ENCODE measurements around the gene ZBTB20. TPM values are rescaled to one million over a fixed set of nuclear protein-coding genes. Genes with fewer than 3 reads are reported as not detected.

ZBTB20 gene
- total RNA-seq, 4 donors from 2014 or later, result 69.9 to 112 (median 80.8) TPM

DNA sequence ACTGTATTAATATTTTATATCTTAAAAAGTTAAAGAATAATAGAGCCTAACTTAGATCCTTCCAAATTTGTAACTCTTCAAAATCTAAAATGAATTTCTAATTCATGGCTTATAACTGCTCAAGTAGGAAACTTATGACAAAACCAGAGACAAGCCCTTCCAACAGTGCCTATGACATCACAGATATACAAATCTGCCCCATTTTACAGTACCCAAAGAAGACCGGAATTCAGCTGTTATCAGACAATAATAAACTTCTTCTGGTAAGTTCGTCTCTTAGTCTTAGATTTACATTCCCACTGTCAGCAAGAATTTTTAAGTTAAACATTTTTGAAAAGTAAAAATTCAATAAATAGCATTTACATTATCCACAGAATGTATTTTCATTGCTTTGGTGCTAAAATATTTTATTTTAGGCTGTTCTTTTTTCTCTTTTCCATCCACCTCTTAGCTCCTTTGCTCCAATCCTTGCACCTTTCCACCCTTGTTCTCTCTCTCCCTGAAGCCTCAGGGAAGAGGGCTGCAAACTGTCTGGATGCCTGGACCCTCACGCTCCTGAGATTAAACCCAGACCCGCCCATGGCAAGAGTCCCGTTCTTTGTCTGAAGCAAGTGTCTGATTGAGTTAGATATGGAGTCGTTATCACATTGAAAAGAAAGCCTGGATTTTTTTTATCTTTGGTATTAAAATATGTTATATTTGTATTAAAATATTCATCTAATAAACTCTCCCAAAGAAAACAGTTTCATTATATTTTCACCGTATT, 312.7 kb downstream of the ZBTB20 start:
- no peaks in the 10 kb centered on the region for H3K27me3 ChIP-seq
- 51% methylated on average over 7 of the region's 7 CpGs for WGBS
- H3K36me3 ChIP-seq, result no peaks in the 10 kb centered on the region
- no peak overlapping the region for H3K4me3 ChIP-seq
- no peaks in the 10 kb centered on the region for H3K9me3 ChIP-seq
- H3K27ac ChIP-seq (replicated peaks in 1 of 4), result no peak overlapping the region
- intact Hi-C loops (cut with DNase I), result no loop called here
- peaks cover 0 to 13% (median 4%) of the 10 kb centered on the region in 4 donors for H3K4me1 ChIP-seq
- TF ChIP-seq, protein P1, sequence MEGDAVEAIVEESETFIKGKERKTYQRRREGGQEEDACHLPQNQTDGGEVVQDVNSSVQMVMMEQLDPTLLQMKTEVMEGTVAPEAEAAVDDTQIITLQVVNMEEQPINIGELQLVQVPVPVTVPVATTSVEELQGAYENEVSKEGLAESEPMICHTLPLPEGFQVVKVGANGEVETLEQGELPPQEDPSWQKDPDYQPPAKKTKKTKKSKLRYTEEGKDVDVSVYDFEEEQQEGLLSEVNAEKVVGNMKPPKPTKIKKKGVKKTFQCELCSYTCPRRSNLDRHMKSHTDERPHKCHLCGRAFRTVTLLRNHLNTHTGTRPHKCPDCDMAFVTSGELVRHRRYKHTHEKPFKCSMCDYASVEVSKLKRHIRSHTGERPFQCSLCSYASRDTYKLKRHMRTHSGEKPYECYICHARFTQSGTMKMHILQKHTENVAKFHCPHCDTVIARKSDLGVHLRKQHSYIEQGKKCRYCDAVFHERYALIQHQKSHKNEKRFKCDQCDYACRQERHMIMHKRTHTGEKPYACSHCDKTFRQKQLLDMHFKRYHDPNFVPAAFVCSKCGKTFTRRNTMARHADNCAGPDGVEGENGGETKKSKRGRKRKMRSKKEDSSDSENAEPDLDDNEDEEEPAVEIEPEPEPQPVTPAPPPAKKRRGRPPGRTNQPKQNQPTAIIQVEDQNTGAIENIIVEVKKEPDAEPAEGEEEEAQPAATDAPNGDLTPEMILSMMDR (IDR thresholded peaks at IDR 0.05), result no peak
- no peak for TF ChIP-seq POLR2AphosphoS5 (IDR thresholded peaks at IDR 0.05)
- TF ChIP-seq POLR2A (IDR thresholded peaks at IDR 0.05; ENCODE audit: low read depth), result no peak
- TF ChIP-seq EP300 (IDR thresholded peaks at IDR 0.05), result no peak
- DNase-seq (ENCODE audit: extremely low spot score), result no peak

DNA sequence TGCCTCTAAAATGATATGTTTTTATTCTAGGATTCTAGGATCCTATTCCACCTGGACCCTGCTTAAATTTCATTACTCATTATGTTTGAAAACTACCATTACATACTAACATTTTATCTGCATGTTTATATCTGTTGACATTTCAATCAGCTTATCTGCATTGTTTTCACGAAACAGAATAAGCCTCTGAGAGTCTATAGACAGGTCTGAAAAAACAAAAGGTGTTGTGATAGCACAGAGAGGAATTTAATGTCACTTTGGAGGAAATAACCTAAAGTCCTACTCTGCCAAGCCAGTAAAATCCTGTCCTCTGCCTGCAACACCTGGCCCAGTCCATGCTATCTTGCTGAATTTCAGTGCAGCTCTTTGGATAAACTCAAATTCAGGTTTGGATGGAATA, 315.2 kb downstream of the ZBTB20 start:
- TF ChIP-seq, protein P1 (IDR thresholded peaks at IDR 0.05), result no peak
- TF ChIP-seq EP300 (IDR thresholded peaks at IDR 0.05) (no peak), POLR2A (IDR thresholded peaks at IDR 0.05; ENCODE audit: low read depth) (no peak), POLR2AphosphoS5 (IDR thresholded peaks at IDR 0.05) (no peak)
- Histone ChIP-seq H3K9me3 (no peaks in the 10 kb centered on the region), H3K4me3 (no peak overlapping the region), H3K27ac (replicated peaks in 1 of 4) (no peak overlapping the region), H3K36me3 (no peaks in the 10 kb centered on the region), H3K27me3 (no peaks in the 10 kb centered on the region), H3K4me1 (peaks cover 0 to 10% (median 4%) of the 10 kb centered on the region in 4 donors)
- no peak for DNase-seq (ENCODE audit: extremely low spot score)
- WGBS, result 100% methylated on average over 1 of the region's 1 CpG
- intact Hi-C loops (cut with DNase I), result no loop called here

DNA sequence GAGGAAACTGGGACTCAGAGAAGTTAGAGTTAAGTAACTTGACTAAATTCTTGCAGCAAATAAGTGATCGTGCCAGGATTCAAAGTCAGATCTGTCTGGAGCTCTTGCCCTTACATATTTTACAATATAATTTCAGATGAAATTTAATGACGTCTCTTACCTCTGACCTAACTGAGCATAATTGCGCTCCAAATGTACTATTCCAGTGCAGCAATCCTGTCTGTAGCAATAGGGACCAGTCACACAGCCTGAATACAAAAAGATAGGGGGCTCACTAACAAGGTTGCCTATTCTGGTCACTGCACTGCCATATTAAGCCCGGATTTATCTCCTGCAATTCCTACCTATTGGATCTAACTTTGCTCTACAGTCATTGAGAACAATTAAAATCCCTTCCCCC, 316.4 kb downstream of the ZBTB20 start:
- TF ChIP-seq POLR2AphosphoS5 (IDR thresholded peaks at IDR 0.05) (no peak), POLR2A (IDR thresholded peaks at IDR 0.05; ENCODE audit: low read depth) (no peak), EP300 (IDR thresholded peaks at IDR 0.05) (no peak)
- TF ChIP-seq, protein P1 (IDR thresholded peaks at IDR 0.05), result no peak
- H3K27ac ChIP-seq (replicated peaks in 1 of 4), result no peak overlapping the region
- H3K4me3 ChIP-seq, result no peak overlapping the region
- no peak for DNase-seq (ENCODE audit: extremely low spot score)
- intact Hi-C loops (cut with DNase I), result no loop called here
- H3K4me1 ChIP-seq, result peaks cover 0 to 10% (median 4%) of the 10 kb centered on the region in 4 donors
- 91% methylated on average over 4 of the region's 4 CpGs for WGBS
- no peaks in the 10 kb centered on the region for H3K27me3 ChIP-seq
- no peaks in the 10 kb centered on the region for H3K36me3 ChIP-seq
- no peaks in the 10 kb centered on the region for H3K9me3 ChIP-seq

DNA sequence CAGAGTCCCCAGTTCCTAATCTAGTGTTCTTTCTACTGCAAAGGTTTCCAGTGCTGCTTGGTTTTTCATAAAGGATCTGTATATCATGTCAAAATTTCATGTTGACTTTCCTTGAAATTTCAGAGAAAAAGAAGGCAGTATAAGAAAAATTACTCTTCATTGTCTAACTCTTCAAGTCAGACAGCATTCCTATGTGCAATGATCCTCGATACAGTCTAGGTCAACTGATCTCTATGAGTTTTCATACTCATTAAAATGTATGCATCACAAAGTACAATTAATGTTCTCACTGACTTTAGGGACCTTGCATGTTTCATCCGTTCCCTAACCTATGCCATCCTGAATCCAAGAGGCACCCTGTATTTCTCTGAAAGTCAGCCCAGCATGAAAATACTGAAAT, 317.3 kb downstream of the ZBTB20 start:
- Histone ChIP-seq H3K36me3 (no peaks in the 10 kb centered on the region), H3K4me1 (peaks cover 0 to 10% (median 3%) of the 10 kb centered on the region in 4 donors), H3K27me3 (no peaks in the 10 kb centered on the region), H3K9me3 (no peaks in the 10 kb centered on the region), H3K27ac (replicated peaks in 1 of 4) (no peak overlapping the region), H3K4me3 (no peak overlapping the region)
- 88% methylated on average over 2 of the region's 2 CpGs for WGBS
- no peak for TF ChIP-seq EP300 (IDR thresholded peaks at IDR 0.05)
- TF ChIP-seq POLR2A (IDR thresholded peaks at IDR 0.05; ENCODE audit: low read depth), result no peak
- TF ChIP-seq POLR2AphosphoS5 (IDR thresholded peaks at IDR 0.05), result no peak
- TF ChIP-seq, protein P1 (IDR thresholded peaks at IDR 0.05), result no peak
- no peak for DNase-seq (ENCODE audit: extremely low spot score)
- intact Hi-C loops (cut with DNase I), result loop anchor here (5.0 to 10.0 kb wide), 2 partner anchors 273 to 335 kb away; no protein-coding TSS in a partner anchor

All from esophagus muscularis mucosa (tissue), 4 donors.